Measurements from ENCODE around the gene LAMA4.

The LAMA4 gene

GRCh38 chr6:112187736-112188135 is 66.6 kb downstream of the LAMA4 start:
- DNase-seq, result no peak

GRCh38 chr6:112184951-112185350 is 69.4 kb downstream of the LAMA4 start:
- no peak for DNase-seq

- DNase-seq, result no peak
Measured at GRCh38 chr6:112183271-112183671, 71.1 kb downstream of the LAMA4 start.

GRCh38 chr6:112181130-112181529 is 73.2 kb downstream of the LAMA4 start:
- DNase-seq, result no peak

- peak; percentile 96 for DNase-seq
Measured at GRCh38 chr6:112180095-112180820, 74.1 kb downstream of the LAMA4 start.

GRCh38 chr6:112179631-112180030 is 74.7 kb downstream of the LAMA4 start:
- DNase-seq, result no peak

GRCh38 chr6:112178846-112179245 is 75.5 kb downstream of the LAMA4 start:
- DNase-seq, result no peak

GRCh38 chr6:112177092-112177491 is 77.3 kb downstream of the LAMA4 start:
- no peak for DNase-seq

- peak; percentile 70 for DNase-seq
Measured at GRCh38 chr6:112176175-112176574, 78.2 kb downstream of the LAMA4 start.

GRCh38 chr6:112173221-112173804 is 81.1 kb downstream of the LAMA4 start:
- DNase-seq, result no peak

- DNase-seq, result peak; percentile 42
Measured at GRCh38 chr6:112172540-112172939, 81.8 kb downstream of the LAMA4 start.

- no peak for DNase-seq
Measured at GRCh38 chr6:112169541-112169940, 84.8 kb downstream of the LAMA4 start.

GRCh38 chr6:112163295-112164257 is 90.8 kb downstream of the LAMA4 start:
- peak; percentile 75 for DNase-seq

- no peak for DNase-seq
Measured at GRCh38 chr6:112160745-112161144, 93.6 kb downstream of the LAMA4 start.

- no peak for DNase-seq
Measured at GRCh38 chr6:112156668-112157067, 97.7 kb downstream of the LAMA4 start.

GRCh38 chr6:112155886-112156285 is 98.5 kb downstream of the LAMA4 start:
- no peak for DNase-seq

GRCh38 chr6:112154711-112155110 is 99.7 kb downstream of the LAMA4 start:
- no peak for DNase-seq

GRCh38 chr6:112153926-112154607 is 100.3 kb downstream of the LAMA4 start:
- DNase-seq, result no peak

GRCh38 chr6:112150363-112150762 is 104.0 kb downstream of the LAMA4 start:
- DNase-seq, result peak; percentile 31

- DNase-seq, result no peak
Measured at GRCh38 chr6:112149719-112150263, 104.6 kb downstream of the LAMA4 start.

GRCh38 chr6:112149236-112149635 is 105.1 kb downstream of the LAMA4 start:
- no peak for DNase-seq

GRCh38 chr6:112148103-112148502 is 106.3 kb downstream of the LAMA4 start:
- DNase-seq, result no peak

All from NCI-H2029 treated with DMSO at 0.1 percent for 48 hours (cell line).